Activated B cell treated with CpG ODN at 0.5 μM for 24 hours (primary cell): ENCODE measurements around the gene ST6GALNAC4. TPM values are rescaled to one million over a fixed set of nuclear protein-coding genes. Genes with fewer than 3 reads are reported as not detected.

Experiments used
- ATAC-seq: fragments of 200-7000 bp; cut with Tn5 transposase; one replicate; pipeline ENCODE4 v1.10.0; 2021; ENCODE audit warnings: low read depth, mild to moderate bottlenecking, moderate library complexity
- CTCF ChIA-PET: fragments of 350-600 bp; sonication (Branson Sonifier 250); formaldehyde crosslinking; loops from one replicate; lab custom pipeline; 2021; ENCODE audit warnings: antibody characterized with exemption; lab: Charles Lee
- POLR2A ChIA-PET: fragments of 350-600 bp; sonication (Branson Sonifier 250); formaldehyde crosslinking; loops from one replicate; lab custom pipeline; 2021; ENCODE audit warnings: antibody characterized with exemption; lab: Charles Lee
- DNase-seq: peaks from one replicate; pipeline ENCODE4 v3.0.0; 2022
- H3K27ac Mint-ChIP-seq: one replicate; pipeline ENCODE4 v1.8.0; 2020; ENCODE audit warnings: mixed read lengths
- H3K27me3 Mint-ChIP-seq: one replicate; pipeline ENCODE4 v1.8.0; 2021; ENCODE audit warnings: mixed read lengths
- H3K36me3 Mint-ChIP-seq: one replicate; pipeline ENCODE4 v1.8.0; 2021; ENCODE audit warnings: low read depth, mixed read lengths
- H3K4me1 Mint-ChIP-seq: one replicate; pipeline ENCODE4 v1.8.0; 2021; ENCODE audit warnings: mixed read lengths
- H3K4me3 Mint-ChIP-seq: one replicate; pipeline ENCODE4 v1.8.0; 2020; ENCODE audit warnings: mild to moderate bottlenecking, mixed read lengths
- H3K9me3 Mint-ChIP-seq: one replicate; pipeline ENCODE4 v1.8.0; 2020; ENCODE audit warnings: mixed read lengths
- CTCF ChIP-seq: fragments of 200-600 bp; IDR thresholded peaks from one replicate; pipeline ENCODE4 v1.8.0; 2022; ENCODE audit warnings: antibody characterized with exemption, mild to moderate bottlenecking
- intact Hi-C: fragments of 100-400 bp; cut with micrococcal nuclease; formaldehyde crosslinking; loops from one replicate; pipeline ENCODE4 v1.15.1; 2024
- total RNA-seq: library from RNA; stranded (reverse); gene quantifications from 2 replicates; pipeline ENCODE4 v1.2.3, GENCODE V29; 2022

The ST6GALNAC4 gene
- total RNA-seq, 1 donor from 2014 or later, result 85.4 TPM

- Mint-ChIP-seq H3K27ac (peak overlapping the region; percentile 14), H3K36me3 (peaks cover 60% of the 10 kb centered on the region), H3K27me3 (no peaks in the 10 kb centered on the region), H3K9me3 (no peaks in the 10 kb centered on the region), H3K4me1 (peaks cover 39% of the 10 kb centered on the region), H3K4me3 (no peak overlapping the region)
- intact Hi-C loops, result no loop called here
- CTCF ChIA-PET, result interaction anchor here (1.1 to 7.3 kb wide), 7 partner anchors 7 to 176 kb away, joined by 3 to 160 read pairs (median 5); partner anchors contain the start of gene PIP5KL1
- DNase-seq (no peak), ATAC-seq (no peak)
- POLR2A ChIA-PET, result interaction anchor here (1.2 to 1.3 kb wide), 3 partner anchors 42 to 94 kb away, joined by 3 to 6 read pairs (median 5); no protein-coding TSS in a partner anchor
- no peak for TF ChIP-seq CTCF
Measured at GRCh38 chr9:127941062-127941960, 24.5 kb upstream of the ST6GALNAC4 start.

- H3K27ac Mint-ChIP-seq, result peak overlapping the region; percentile 14
- no peaks in the 10 kb centered on the region for H3K27me3 Mint-ChIP-seq
- no peak overlapping the region for H3K4me3 Mint-ChIP-seq
- peaks cover 63% of the 10 kb centered on the region for H3K36me3 Mint-ChIP-seq
- no peaks in the 10 kb centered on the region for H3K9me3 Mint-ChIP-seq
- TF ChIP-seq CTCF, result no peak
- H3K4me1 Mint-ChIP-seq, result peaks cover 46% of the 10 kb centered on the region
- ChIA-PET POLR2A (interaction anchor here (1.2 kb wide), 1 partner anchor 94 kb away, joined by 5 read pairs; no protein-coding TSS in a partner anchor), CTCF (interaction anchor here (1.1 to 7.3 kb wide), 2 partner anchors 19 to 95 kb away, joined by 3 to 160 read pairs; no protein-coding TSS in a partner anchor)
- ATAC-seq, result no peak
- intact Hi-C loops, result no loop called here
- no peak for DNase-seq
Measured at GRCh38 chr9:127940593-127940992, 23.8 kb upstream of the ST6GALNAC4 start.

- no peak for TF ChIP-seq CTCF
- ChIA-PET POLR2A (interaction anchor here (0.6 kb wide), 1 partner anchor 205 kb away, joined by 5 read pairs; no protein-coding TSS in a partner anchor), CTCF (interaction anchor here (7.3 kb wide), 1 partner anchor 98 kb away, joined by 160 read pairs; no protein-coding TSS in a partner anchor)
- no peaks in the 10 kb centered on the region for H3K27me3 Mint-ChIP-seq
- intact Hi-C loops, result no loop called here
- peaks cover 43% of the 10 kb centered on the region for H3K4me1 Mint-ChIP-seq
- peak overlapping the region; percentile 94 for H3K4me3 Mint-ChIP-seq
- peaks cover 53% of the 10 kb centered on the region for H3K36me3 Mint-ChIP-seq
- H3K27ac Mint-ChIP-seq, result peak overlapping the region; percentile 94
- H3K9me3 Mint-ChIP-seq, result no peaks in the 10 kb centered on the region
- no peak for ATAC-seq
- no peak for DNase-seq
Measured at GRCh38 chr9:127938298-127938690, 21.5 kb upstream of the ST6GALNAC4 start.

- ChIA-PET POLR2A (interaction anchor here (0.5 to 1.6 kb wide), 12 partner anchors 14 to 438 kb away, joined by 3 to 8 read pairs (median 4); partner anchors contain the start of genes EEIG1, PTGES2 and SLC25A25), CTCF (interaction anchor here (0.6 to 1.0 kb wide), 2 partner anchors 16 to 451 kb away, joined by 4 to 6 read pairs; no protein-coding TSS in a partner anchor)
- TF ChIP-seq CTCF, result no peak
- Mint-ChIP-seq H3K9me3 (no peaks in the 10 kb centered on the region), H3K4me1 (peaks cover 37% of the 10 kb centered on the region), H3K27me3 (no peaks in the 10 kb centered on the region), H3K27ac (peak within 1 kb of the TSS; percentile 94), H3K4me3 (peak within 1 kb of the TSS; percentile 94), H3K36me3 (peaks cover 51% of the 10 kb centered on the region)
- intact Hi-C loops, result loop anchor here (1.0 kb wide), 1 partner anchor 20 kb away; the partner anchor contains the start of gene ST6GALNAC4
- DNase-seq, result peak; percentile 82
- ATAC-seq, result peak; percentile 96
Measured at GRCh38 chr9:127937388-127938297, 20.8 kb upstream of the ST6GALNAC4 start, which contains the start of gene DPM2. TSS of gene DPM2 (minus strand) at chr9:127937854. CDS start at chr9:127937820, 34 bp downstream.
